Coronary artery (tissue), 2 donors: Measurements from ENCODE around the gene GPR34.
A peak's percentile ranks its signal among the peaks of the same experiment; 100 is the strongest.
"Not testable (repeated sequence)": the region's sequence is repeated elsewhere in the genome, so short reads cannot be mapped to it uniquely, and the experiment has no call there.

Experiments used
- DNase-seq: peaks from one replicate; pipeline ENCODE4 v3.0.0-alpha.2; 2017; ENCODE audit warnings: low spot score
- H3K27ac ChIP-seq, 2 donors: fragments of 200-600 bp; sonication (generic); one replicate each; pipeline ENCODE4 v1.5.1; 2016 to 2019
- H3K4me3 ChIP-seq: fragments of 200-600 bp; sonication (generic); 2 replicates; pipeline ENCODE4 v1.5.1; 2016; ENCODE audit warnings: mild to moderate bottlenecking, moderate library complexity
- CTCF ChIP-seq: fragments of 200-600 bp; sonication (generic); IDR thresholded peaks from one replicate; pipeline ENCODE4 v1.5.1; 2019; ENCODE audit warnings: antibody characterized with exemption

The GPR34 gene

DNA sequence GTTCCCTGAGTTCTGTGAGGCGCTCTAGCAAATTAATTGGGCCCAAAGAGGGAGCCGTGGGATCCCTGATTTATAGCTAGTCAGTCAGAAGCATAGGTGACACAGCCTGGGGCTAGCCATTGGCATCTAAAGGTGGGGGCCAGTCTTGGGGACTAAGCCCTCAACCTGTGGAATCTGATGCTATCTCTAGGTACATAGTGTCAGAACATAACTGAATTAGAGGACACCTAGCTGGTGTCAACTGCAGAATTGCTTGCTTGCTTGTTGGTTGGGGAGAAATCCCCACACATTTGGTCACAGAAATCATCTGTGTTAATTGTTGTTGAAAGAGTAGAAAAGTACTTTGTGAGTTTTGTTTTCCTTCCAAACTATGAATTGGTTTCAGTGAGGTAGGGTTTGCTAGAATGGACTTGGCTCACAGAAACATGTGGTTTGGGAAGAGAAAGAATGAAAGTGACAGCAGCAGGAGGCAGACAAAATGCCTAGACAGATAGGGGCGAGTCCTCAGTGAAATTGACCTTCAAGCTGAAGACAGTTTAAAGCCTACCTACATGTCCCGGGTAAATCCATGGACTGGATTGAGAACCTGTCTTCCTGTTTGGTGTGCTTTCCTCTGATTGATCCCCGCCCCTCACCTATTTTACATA lies 22.4 kb downstream of the GPR34 start:
- no peak for DNase-seq
- no peak for TF ChIP-seq CTCF

GRCh38 chrX:41716222-41716621 lies 27.4 kb downstream of the GPR34 start:
- no peak overlapping the region for H3K4me3 ChIP-seq
- TF ChIP-seq CTCF: no peak
- no peak for DNase-seq
- no peak overlapping the region for H3K27ac ChIP-seq

More for the DNA sequence above, 22.4 kb downstream of the GPR34 start:
- H3K27ac ChIP-seq: no peak overlapping the region
- H3K4me3 ChIP-seq: no peak overlapping the region

GRCh38 chrX:41716767-41717473 lies 28.1 kb downstream of the GPR34 start:
- TF ChIP-seq CTCF: no peak
- H3K27ac ChIP-seq: no peak overlapping the region
- no peak for DNase-seq
- H3K4me3 ChIP-seq: no peak overlapping the region

GRCh38 chrX:41718481-41719235 lies 29.9 kb downstream of the GPR34 start:
- TF ChIP-seq CTCF: no peak
- Histone ChIP-seq H3K4me3 (no peak overlapping the region), H3K27ac (no peak overlapping the region)
- no peak for DNase-seq

DNA sequence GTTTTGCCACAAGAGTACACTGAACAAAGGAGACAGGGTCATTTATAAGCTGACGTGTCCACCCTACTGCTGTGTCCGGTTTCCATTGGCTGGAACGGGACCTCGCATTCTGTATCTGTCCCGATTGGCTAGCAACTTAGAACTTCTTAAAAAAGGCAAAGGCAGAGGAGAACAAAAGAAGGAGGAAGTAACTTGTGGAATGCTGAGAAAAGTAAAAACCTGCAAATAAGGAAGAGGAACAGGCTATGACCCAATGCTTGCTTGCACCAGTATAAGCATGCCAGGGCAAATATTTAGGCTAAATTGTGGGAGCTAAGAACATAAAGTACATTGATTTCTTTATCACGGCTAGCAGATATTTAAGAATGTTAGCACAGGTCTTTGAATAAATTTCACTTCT lies 30.8 kb downstream of the GPR34 start:
- H3K4me3 ChIP-seq, DNase-seq: not testable (repeated sequence)
- peak overlapping the region in 1 of 2 donors; percentile 46 for H3K27ac ChIP-seq

DNA sequence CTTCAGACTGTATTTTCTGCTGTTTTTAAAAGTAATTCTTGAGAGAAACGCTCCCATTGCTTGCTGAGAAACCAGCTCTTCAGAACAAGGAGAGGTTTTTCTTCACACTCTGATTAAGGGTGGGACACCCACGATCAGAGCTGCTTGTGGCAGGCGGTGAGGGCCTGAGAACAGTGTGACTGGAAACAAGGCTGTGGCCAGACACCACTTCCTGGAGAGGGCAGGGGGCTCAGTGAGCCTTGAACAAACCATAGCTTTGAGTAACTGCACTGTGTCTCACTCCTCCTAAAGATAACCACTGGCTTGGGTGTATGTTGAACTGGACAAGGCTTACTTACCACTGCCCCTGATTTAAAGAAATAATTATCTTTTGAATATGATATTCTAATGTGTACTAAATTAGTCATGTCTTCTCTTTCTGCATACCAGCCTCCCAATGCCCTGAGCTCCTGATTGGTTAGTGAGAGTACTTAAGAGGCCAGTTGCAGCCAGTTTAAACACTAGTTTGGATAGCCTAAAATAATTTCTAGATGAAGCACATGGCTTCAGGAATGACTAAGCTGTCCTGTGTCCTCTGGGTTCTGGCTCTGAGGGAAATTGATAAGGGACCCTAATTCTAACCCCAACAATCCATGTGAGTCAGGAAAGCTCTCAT lies 31.5 kb downstream of the GPR34 start:
- no peak for TF ChIP-seq CTCF
- no peak for DNase-seq
- peak overlapping the region in 1 of 2 donors; percentile 46 for H3K27ac ChIP-seq
- no peak overlapping the region for H3K4me3 ChIP-seq

DNA sequence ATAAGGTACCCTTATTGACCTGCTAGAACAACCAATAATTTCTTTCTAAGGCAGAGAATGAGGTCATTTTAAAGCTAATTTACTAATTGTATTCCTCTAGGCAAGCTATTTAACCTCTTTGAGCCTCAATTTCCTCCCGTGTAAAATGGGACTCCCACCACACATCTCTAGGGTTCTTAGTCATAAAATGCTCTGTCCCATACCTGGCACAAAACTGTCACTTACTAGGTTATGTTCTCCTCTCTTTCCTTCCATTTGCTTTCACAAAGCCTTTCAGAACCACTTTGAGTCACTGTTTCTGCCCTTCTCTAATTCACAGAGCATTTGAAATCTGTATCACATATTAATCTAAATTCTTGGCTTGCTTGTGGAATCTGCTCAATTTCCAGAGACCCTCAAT lies 32.8 kb downstream of the GPR34 start:
- DNase-seq: no peak
- no peak for TF ChIP-seq CTCF
- Histone ChIP-seq H3K4me3 (no peak overlapping the region), H3K27ac (no peak overlapping the region)
